Measurements from ENCODE around the gene STK10. TPM values are rescaled to one million over a fixed set of nuclear protein-coding genes. Genes with fewer than 3 reads are reported as not detected.

The STK10 gene
- total RNA-seq, 4 donors from 2014 or later: 5.4 to 18.3 (median 5.7) TPM

- in situ Hi-C loops (cut with MboI; ENCODE audit: low sequenced_read_pairs in 4 of 4): no loop called here
- no peaks in the 10 kb centered on the region for H3K27me3 ChIP-seq
- no peaks in the 10 kb centered on the region for H3K9me3 ChIP-seq
These were observed 116.6 kb downstream of the STK10 start for GRCh38 chr5:172071309-172071875.

GRCh38 chr5:172065431-172066065 lies 122.5 kb downstream of the STK10 start:
- peak; percentile 41 to 66 for ATAC-seq
- H3K27ac ChIP-seq: no peak overlapping the region
- H3K27me3 ChIP-seq: no peaks in the 10 kb centered on the region
- H3K4me3 ChIP-seq: no peak overlapping the region
- in situ Hi-C loops (cut with MboI; ENCODE audit: low sequenced_read_pairs in 4 of 4): no loop called here
- no peaks in the 10 kb centered on the region for H3K9me3 ChIP-seq
- peaks cover 8 to 10% of the 10 kb centered on the region in 2 donors for H3K4me1 ChIP-seq
- TF ChIP-seq POLR2A (IDR thresholded peaks at IDR 0.05): no peak
- TF ChIP-seq CTCF (IDR thresholded peaks at IDR 0.05 in 4 of 5, conservative IDR thresholded peaks at IDR 0.05 in 1 of 5): no peak
- no peaks in the 10 kb centered on the region for H3K36me3 ChIP-seq
- intact Hi-C loops (cut with DNase I; ENCODE audit: low total_unique reads): no loop called here
- DNase-seq: peak in 1 of 2 donors; percentile 22

More at GRCh38 chr5:172071309-172071875, 116.6 kb downstream of the STK10 start:
- Histone ChIP-seq H3K4me3 (no peak overlapping the region), H3K36me3 (no peaks in the 10 kb centered on the region), H3K4me1 (peaks cover 0 to under 1% of the 10 kb centered on the region in 2 donors), H3K27ac (no peak overlapping the region)
- ATAC-seq (no peak), DNase-seq (no peak)
- intact Hi-C loops (cut with DNase I; ENCODE audit: low total_unique reads): no loop called here
- no peak for TF ChIP-seq CTCF (IDR thresholded peaks at IDR 0.05 in 4 of 5, conservative IDR thresholded peaks at IDR 0.05 in 1 of 5)
- no peak for TF ChIP-seq POLR2A (IDR thresholded peaks at IDR 0.05)

DNA sequence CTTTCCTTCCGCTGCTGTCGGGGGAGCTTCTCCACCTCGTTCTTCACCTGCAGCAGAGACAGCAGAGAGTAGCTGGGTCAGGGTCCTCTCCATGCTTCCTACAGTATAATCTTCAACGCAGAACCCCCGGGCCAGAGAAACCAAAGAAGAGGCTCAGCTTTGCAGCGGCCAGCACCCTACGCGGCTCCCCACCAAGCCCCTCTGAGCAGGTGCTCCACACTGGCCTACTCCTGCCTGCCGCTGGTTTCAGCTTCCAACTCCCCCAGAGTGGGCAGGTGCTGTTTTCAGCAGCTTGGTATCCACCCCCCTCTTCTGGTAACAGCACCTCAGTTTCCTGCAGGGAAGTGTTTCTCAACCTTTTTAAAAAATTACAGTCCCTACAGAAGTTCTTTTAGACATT lies 123.3 kb downstream of the STK10 start:
- Histone ChIP-seq H3K27ac (no peak overlapping the region), H3K9me3 (no peaks in the 10 kb centered on the region), H3K4me3 (no peak overlapping the region), H3K36me3 (no peaks in the 10 kb centered on the region), H3K27me3 (no peaks in the 10 kb centered on the region), H3K4me1 (peaks cover 8 to 10% of the 10 kb centered on the region in 2 donors)
- intact Hi-C loops (cut with DNase I; ENCODE audit: low total_unique reads): no loop called here
- ATAC-seq (no peak), DNase-seq (no peak)
- in situ Hi-C loops (cut with MboI; ENCODE audit: low sequenced_read_pairs in 4 of 4): no loop called here
- TF ChIP-seq POLR2A (IDR thresholded peaks at IDR 0.05) (no peak), CTCF (IDR thresholded peaks at IDR 0.05 in 4 of 5, conservative IDR thresholded peaks at IDR 0.05 in 1 of 5) (no peak)

DNA sequence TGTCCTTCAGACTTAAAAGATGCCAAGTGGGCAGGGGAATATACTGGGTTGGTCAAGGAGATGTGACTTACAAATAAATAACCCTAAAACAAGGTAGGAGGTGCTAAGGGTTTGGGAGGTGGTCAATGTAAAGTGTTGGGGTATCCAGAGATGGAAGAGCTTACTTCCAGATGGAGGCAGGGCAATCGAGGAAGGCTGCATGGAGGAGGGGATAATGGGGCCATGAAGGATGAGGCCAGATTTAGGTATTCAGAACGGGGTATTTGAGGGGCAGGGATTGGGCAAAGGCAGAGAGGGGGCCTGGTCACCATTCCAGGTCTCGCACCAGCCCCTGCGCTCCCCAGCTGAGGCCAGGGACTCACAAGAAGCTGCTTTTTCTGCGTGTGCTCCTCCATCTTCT lies 123.7 kb downstream of the STK10 start:
- Histone ChIP-seq H3K27me3 (no peaks in the 10 kb centered on the region), H3K9me3 (no peaks in the 10 kb centered on the region), H3K4me3 (no peak overlapping the region), H3K36me3 (no peaks in the 10 kb centered on the region), H3K4me1 (peaks cover 8 to 10% of the 10 kb centered on the region in 2 donors), H3K27ac (no peak overlapping the region)
- DNase-seq (no peak), ATAC-seq (no peak)
- intact Hi-C loops (cut with DNase I; ENCODE audit: low total_unique reads) (no loop called here), in situ Hi-C loops (cut with MboI; ENCODE audit: low sequenced_read_pairs in 4 of 4) (no loop called here)
- TF ChIP-seq CTCF (IDR thresholded peaks at IDR 0.05 in 4 of 5, conservative IDR thresholded peaks at IDR 0.05 in 1 of 5) (no peak), POLR2A (IDR thresholded peaks at IDR 0.05) (no peak)
